OCI-LY3 (cell line): ENCODE measurements around the gene NXPE3.

Source experiments
- H2AFZ ChIP-seq: fragments of 200-600, 300-600 bp; shearing (Covaris generic); 2 replicates; pipeline ENCODE4 v1.6.0; 2014; ENCODE audit warnings: antibody characterized with exemption, low read depth, low read length
- H3K27ac ChIP-seq: fragments of 200-600, 300-600 bp; sonication (generic); 2 replicates; pipeline ENCODE4 v1.5.1; 2014; ENCODE audit warnings: mild to moderate bottlenecking, low read length, moderate library complexity, mixed read lengths
- H3K27me3 ChIP-seq: fragments of 200-600, 300-600 bp; sonication (generic); 2 replicates; pipeline ENCODE4 v1.6.1; 2014; ENCODE audit warnings: low read depth, low read length, mixed read lengths
- H3K36me3 ChIP-seq: fragments of 200-600, 300-600 bp; sonication (generic); replicated peaks from 2 replicates; pipeline ENCODE3; 2014; ENCODE audit warnings: low read depth, low read length, mixed read lengths
- H3K4me1 ChIP-seq: fragments of 300-600, 200-600 bp; sonication (generic); 2 replicates; pipeline ENCODE4 v1.6.1; 2014; ENCODE audit warnings: low read length, mixed read lengths
- H3K4me2 ChIP-seq: fragments of 200-600, 300-600 bp; sonication (generic); 2 replicates; pipeline ENCODE4 v1.6.1; 2014; ENCODE audit warnings: low read length, mixed read lengths
- H3K4me3 ChIP-seq: fragments of 300-600, 200-600 bp; sonication (generic); 2 replicates; pipeline ENCODE4 v1.5.1; 2014; ENCODE audit warnings: antibody characterized with exemption, mild to moderate bottlenecking, low read length, moderate library complexity
- H3K79me2 ChIP-seq: fragments of 300-600, 200-600 bp; shearing (Covaris generic); 2 replicates; pipeline ENCODE4 v1.6.1; 2014; ENCODE audit warnings: mild to moderate bottlenecking, low read length, mixed read lengths
- H3K9ac ChIP-seq: fragments of 300-600, 200-600 bp; shearing (Covaris generic); 2 replicates; pipeline ENCODE4 v1.6.0; 2014; ENCODE audit warnings: mild to moderate bottlenecking, low read length, moderate library complexity
- H3K9me3 ChIP-seq: fragments of 200-600, 300-600 bp; shearing (Covaris generic); 2 replicates; pipeline ENCODE4 v1.6.1; 2014; ENCODE audit warnings: low read length, mixed read lengths; ENCODE audit not compliant: insufficient read depth
- H4K20me1 ChIP-seq: fragments of 200-600, 300-600 bp; sonication (generic); 2 replicates; pipeline ENCODE4 v1.6.1; 2016; ENCODE audit warnings: low read length, mixed read lengths; ENCODE audit not compliant: insufficient read depth
- CTCF ChIP-seq: fragments of 200-600, 300-600 bp; sonication (generic); IDR thresholded peaks from 2 replicates; pipeline ENCODE4 v1.5.1; 2014; ENCODE audit warnings: antibody characterized with exemption, low read length, low read depth
- EZH2phosphoT487 ChIP-seq: fragments of 200-600 bp; shearing (Covaris generic); IDR thresholded peaks from 2 replicates; pipeline ENCODE4 v1.6.1; 2018; ENCODE audit warnings: antibody characterized with exemption, mixed run types, low read depth

NXPE3 gene

GRCh38 chr3:101810022-101810418 is 31.0 kb downstream of the NXPE3 start:
- no peaks in the 10 kb centered on the region for H3K27me3 ChIP-seq
- no peaks in the 10 kb centered on the region for H4K20me1 ChIP-seq
- H3K36me3 ChIP-seq: no peaks in the 10 kb centered on the region
- no peak overlapping the region for H2AFZ ChIP-seq
- no peak overlapping the region for H3K9ac ChIP-seq
- no peak overlapping the region for H3K27ac ChIP-seq
- H3K4me1 ChIP-seq: peaks cover 63% of the 10 kb centered on the region
- no peak overlapping the region for H3K4me3 ChIP-seq
- no peak for TF ChIP-seq EZH2phosphoT487
- TF ChIP-seq CTCF: no peak
- H3K79me2 ChIP-seq: no peaks in the 10 kb centered on the region
- H3K4me2 ChIP-seq: no peak overlapping the region
- H3K9me3 ChIP-seq: no peaks in the 10 kb centered on the region

GRCh38 chr3:101811875-101812274 is 32.9 kb downstream of the NXPE3 start:
- Histone ChIP-seq H3K9ac (0 out of 2 replicates have a peak overlapping the region, but pooled peaks have one; percentile 20), H3K27me3 (no peaks in the 10 kb centered on the region), H3K4me1 (peaks cover 66% of the 10 kb centered on the region), H3K4me3 (peak overlapping the region; percentile 32), H3K9me3 (no peaks in the 10 kb centered on the region), H4K20me1 (no peaks in the 10 kb centered on the region), H3K27ac (no peak overlapping the region), H3K79me2 (no peaks in the 10 kb centered on the region), H3K4me2 (peak overlapping the region; percentile 58), H2AFZ (no peak overlapping the region), H3K36me3 (no peaks in the 10 kb centered on the region)
- no peak for TF ChIP-seq EZH2phosphoT487
- no peak for TF ChIP-seq CTCF

- Histone ChIP-seq H4K20me1 (no peaks in the 10 kb centered on the region), H3K36me3 (peaks cover 4% of the 10 kb centered on the region), H3K79me2 (no peaks in the 10 kb centered on the region), H3K4me3 (no peak overlapping the region), H3K4me2 (peak overlapping the region; percentile 5; the same call in 1 of the 2 replicates), H2AFZ (no peak overlapping the region), H3K27me3 (no peaks in the 10 kb centered on the region), H3K4me1 (peaks cover 70% of the 10 kb centered on the region), H3K9ac (no peak overlapping the region), H3K27ac (no peak overlapping the region), H3K9me3 (no peaks in the 10 kb centered on the region)
- TF ChIP-seq CTCF (no peak), EZH2phosphoT487 (no peak)
Observed at GRCh38 chr3:101812895-101813294, 33.9 kb downstream of the NXPE3 start.

DNA sequence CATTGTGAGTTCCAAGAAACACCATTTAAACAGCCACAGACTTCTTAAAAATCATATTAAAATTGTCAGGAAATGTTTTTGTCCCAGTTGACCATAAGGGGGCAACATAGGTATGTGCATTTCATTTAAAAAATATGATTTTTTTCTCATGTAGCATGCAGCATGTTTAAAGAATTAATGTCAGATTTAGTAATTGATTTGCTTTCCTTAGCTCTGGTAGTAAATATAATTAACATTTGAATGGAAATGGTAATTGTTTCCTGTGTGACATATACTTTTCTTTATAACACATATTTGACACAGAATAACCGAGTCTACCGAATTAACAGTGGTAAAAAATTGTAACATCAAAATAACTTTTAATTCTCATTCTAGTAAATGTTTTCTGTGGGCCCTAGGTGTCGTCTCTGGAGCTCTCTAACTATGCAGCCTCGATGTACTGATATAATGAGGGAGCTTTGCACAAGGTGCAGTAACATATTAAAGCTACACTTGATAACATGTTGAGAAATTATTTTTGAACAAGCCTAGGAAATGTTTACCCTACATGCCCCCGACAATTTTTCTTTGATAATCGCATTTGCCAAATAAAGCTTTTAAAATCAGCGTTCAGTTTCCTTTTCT is 34.9 kb downstream of the NXPE3 start:
- no peak overlapping the region for H3K27ac ChIP-seq
- peaks cover 1% of the 10 kb centered on the region; the same call in 1 of the 2 replicates for H3K79me2 ChIP-seq
- H3K9ac ChIP-seq: peak overlapping the region; percentile 0; the same call in 1 of the 2 replicates
- no peaks in the 10 kb centered on the region for H3K9me3 ChIP-seq
- H3K27me3 ChIP-seq: no peaks in the 10 kb centered on the region
- peaks cover 5% of the 10 kb centered on the region for H3K36me3 ChIP-seq
- TF ChIP-seq EZH2phosphoT487 (no peak), CTCF (peak; percentile 76)
- peaks cover 70% of the 10 kb centered on the region for H3K4me1 ChIP-seq
- peak overlapping the region; percentile 27 for H3K4me2 ChIP-seq
- H3K4me3 ChIP-seq: no peak overlapping the region
- H4K20me1 ChIP-seq: no peaks in the 10 kb centered on the region
- H2AFZ ChIP-seq: no peak overlapping the region
